GM12872 (cell line): ENCODE measurements around the gene SAFB2.

Source experiments
- TF ChIP-seq, protein P1 (sequence below): IDR thresholded peaks from 3 replicates; pipeline ENCODE4 v1.5.1; 2011; ENCODE audit warnings: low read depth, mild to moderate bottlenecking, low read length, moderate library complexity; ENCODE audit not compliant: insufficient read depth

SAFB2 gene

DNA sequence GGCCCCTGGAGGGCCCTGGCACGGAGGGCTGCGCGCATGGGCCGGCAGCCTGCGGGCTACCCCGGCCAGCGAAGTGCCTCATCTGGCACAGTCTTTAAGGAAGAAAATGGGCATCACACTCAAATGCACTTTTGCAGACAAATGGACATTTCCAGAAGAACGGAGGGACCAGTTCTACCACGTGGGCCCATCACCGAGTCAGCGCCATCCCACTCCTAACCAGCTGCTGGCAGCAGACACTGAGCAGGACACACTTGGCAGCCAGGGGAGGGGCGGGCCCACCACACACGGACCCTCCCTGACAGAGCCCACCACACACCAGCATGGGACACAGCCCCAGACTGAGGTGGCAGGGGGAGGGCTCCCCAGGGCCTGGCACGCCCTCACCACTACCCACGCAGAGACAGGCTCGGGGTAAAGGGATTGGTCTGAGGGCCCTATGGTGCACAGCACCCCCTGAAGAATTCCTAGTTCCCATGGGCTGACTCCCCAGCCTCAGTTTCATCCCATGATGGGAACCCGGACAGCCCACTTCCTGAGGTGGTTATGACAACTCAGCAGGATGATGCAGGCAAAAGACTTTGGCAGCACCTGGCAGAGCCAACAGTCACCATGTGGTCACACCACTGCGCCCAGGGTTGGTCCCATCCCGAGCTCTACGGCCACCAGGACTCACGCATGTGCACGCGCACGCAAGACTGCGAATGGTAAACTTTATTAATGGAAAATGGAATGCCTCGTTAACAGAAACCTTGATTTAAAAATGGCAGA lies 36.1 kb downstream of the SAFB2 start:
- TF ChIP-seq, protein P1, sequence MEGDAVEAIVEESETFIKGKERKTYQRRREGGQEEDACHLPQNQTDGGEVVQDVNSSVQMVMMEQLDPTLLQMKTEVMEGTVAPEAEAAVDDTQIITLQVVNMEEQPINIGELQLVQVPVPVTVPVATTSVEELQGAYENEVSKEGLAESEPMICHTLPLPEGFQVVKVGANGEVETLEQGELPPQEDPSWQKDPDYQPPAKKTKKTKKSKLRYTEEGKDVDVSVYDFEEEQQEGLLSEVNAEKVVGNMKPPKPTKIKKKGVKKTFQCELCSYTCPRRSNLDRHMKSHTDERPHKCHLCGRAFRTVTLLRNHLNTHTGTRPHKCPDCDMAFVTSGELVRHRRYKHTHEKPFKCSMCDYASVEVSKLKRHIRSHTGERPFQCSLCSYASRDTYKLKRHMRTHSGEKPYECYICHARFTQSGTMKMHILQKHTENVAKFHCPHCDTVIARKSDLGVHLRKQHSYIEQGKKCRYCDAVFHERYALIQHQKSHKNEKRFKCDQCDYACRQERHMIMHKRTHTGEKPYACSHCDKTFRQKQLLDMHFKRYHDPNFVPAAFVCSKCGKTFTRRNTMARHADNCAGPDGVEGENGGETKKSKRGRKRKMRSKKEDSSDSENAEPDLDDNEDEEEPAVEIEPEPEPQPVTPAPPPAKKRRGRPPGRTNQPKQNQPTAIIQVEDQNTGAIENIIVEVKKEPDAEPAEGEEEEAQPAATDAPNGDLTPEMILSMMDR = no peak

DNA sequence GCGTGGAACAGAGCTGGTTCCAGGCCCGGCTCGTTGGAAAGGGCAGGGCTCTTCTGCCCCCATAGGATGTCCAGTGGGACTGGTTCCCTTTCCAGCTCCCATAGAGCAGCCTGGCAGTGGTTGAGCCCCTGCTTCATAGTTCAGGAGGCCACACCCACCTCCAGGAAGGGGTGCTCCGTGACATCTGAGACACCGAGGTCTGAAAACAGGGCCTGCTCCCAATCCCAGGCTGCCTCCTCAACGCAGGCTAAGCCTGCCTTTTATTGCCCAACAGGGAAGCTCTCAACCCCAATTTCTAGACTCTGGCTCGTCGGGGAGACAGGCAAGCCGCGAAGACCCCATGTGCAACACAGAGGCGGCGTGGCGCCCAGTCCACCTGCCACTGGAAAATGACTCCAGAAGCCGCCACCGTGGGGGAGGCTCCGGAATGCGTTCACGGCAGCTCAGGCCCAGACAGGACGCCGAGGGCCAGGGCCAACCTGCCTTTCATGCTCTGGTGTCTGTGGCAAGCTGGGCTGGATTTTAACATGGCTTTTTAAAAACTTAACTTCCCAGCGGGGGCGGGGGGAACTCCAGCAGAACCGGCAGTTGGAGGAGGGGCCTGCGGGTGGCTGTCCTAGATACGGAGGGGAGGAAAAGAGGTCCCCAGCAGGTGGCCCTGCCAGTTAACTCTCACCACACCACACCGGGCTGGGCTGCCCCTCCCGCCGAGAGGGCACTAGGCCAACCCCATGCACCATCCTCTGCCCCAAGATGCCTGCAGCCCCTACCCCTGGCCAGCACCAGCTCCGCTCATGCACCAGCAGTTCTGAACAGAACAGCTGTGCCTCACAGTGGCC lies 36.9 kb downstream of the SAFB2 start:
- TF ChIP-seq, protein P1 = no peak

DNA sequence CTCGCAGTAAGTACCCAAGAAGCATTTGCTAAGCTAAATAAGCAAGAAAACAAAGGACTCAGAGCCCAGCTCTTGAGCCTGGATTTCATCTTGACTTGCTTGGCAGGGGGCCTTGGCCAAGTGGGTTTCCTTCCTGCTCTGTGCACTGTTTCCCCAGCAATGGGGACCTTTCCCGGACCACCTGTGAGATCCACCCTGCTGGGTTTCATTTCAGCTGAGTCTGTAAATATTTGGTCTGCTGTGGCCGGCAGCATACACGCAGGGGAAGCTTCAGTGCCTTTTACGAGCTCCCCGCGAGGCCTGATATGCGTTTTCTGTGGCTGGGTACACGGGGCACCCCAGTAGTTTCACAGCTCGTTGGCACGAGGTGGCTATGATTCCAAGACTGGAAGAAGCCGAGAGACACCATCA lies 42.4 kb downstream of the SAFB2 start:
- TF ChIP-seq, protein P1 = no peak

DNA sequence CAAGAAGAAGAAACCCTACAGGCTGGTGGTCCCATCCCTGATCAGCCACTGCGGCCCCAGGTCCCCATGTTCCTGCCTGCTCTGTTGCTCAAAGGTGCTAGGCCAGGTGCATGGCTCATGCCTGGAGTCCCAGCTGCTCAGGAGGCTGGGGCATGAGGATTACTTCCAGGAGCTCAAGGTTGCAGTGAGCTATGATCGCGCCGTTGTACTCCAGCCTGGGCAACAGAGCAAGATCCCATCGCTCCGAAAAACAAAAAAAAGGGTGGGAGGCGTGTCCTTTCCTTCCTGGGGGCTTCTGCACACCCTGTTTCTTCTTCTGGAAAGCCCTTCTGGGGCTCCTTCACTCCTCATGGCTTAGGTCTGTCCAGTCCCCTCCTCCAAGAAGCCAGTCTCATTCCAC lies 42.9 kb downstream of the SAFB2 start:
- TF ChIP-seq, protein P1 = no peak

DNA sequence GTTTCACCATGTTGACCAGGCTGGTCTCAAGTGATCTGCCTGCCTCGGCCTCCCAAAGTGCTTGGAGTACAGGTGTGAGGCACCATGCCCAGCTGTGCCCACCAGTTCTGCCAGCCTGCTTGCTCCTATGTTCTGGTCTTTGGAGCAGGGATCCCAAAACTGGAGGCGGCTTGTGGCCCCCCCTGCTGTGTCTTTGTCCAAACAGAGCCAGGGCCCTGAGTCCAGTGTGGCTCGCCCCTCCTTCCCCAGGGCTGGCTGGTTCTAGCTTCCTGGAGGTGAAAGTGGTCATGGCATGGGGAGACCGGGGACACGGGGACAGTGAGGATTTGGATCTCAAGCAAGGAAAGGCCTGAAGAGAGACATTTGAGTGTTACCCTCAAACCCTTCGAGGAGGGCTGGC lies 43.3 kb downstream of the SAFB2 start:
- TF ChIP-seq, protein P1 = no peak

DNA sequence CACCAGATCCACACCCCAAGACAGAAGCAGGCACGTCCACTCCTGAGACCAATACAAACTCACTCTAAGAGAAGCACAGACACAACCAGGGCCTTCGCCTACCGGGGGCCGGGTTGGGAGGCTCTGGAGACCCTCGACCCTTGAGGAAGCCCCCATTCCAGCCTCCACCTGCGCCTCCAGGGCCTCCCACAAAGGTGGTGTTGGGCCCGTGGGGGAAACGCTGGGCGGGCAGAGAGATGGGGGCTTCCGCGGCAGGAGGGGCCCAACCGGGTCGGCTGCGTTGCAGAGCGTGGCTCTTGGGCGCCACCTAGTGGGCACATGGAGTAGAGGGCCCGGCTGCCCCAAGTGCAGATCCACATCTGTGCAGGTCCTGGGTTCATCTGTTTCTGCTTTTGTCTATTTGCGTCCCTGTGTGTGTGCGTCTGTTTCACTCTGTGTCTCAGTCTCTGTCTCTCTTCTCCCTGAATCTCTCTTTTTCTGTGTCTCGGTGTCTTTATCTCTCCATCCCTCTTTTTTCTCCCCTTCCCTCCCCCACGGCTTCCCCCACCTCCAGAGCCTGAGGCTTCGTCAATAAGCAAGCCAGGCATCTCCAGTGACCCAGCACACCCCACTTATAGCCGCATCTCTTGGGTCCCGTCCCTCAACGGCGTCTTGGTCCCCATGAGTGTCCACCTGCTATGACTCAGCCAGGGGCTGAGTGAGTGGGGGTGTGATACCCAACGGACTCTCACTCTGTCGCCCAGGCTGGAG lies 44.3 kb downstream of the SAFB2 start:
- TF ChIP-seq, protein P1 = peak; percentile 99

DNA sequence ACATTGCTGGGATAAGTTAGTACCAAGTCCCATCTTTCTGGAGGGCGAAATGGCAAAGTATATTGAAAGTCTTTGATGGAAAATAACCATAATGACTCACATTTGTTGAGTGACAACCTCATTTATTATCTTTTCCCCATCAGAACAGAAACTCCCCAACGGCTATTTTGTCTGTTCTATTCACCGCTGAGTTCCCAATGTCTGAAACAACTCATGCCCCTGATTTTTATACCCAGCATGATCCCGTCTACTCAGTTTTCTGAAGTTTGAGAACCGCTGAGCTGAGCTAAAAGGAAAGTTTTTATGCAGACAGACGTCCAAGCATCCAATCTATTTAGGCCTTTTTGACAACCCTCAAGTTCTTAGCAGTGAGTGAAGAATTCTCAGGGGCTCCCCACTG lies 47.0 kb downstream of the SAFB2 start:
- TF ChIP-seq, protein P1 = no peak
